NK-92 (cell line): Measurements from ENCODE around the gene CRYBB1.

Experiments
- DNase-seq: peaks from one replicate; lab custom pipeline; 2025; ENCODE audit not compliant: unreplicated experiment; lab: John Stamatoyannopoulos, UW

Gene CRYBB1

DNA sequence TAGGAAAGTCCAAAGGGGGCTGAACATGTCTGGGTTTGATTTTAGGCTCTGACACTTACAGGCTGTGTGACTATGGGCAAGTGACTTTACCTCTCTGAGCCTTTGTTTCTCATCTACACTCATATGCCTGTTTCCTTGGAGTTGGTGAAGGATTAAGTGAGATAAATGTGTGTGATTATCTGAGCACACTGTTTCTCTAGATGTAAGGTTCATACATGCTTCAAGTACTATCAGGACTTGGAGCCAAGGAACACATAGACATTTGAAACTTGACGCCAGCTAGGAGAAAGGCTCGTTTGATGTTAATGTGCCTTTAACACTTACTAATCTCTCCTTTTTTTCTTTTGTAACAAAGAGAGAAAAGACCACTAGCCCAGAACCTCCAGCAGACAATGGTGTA lies 9.7 kb downstream of the CRYBB1 start:
- no peak for DNase-seq

GRCh38 chr22:26606611-26607010 lies 11.2 kb downstream of the CRYBB1 start:
- no peak for DNase-seq

DNA sequence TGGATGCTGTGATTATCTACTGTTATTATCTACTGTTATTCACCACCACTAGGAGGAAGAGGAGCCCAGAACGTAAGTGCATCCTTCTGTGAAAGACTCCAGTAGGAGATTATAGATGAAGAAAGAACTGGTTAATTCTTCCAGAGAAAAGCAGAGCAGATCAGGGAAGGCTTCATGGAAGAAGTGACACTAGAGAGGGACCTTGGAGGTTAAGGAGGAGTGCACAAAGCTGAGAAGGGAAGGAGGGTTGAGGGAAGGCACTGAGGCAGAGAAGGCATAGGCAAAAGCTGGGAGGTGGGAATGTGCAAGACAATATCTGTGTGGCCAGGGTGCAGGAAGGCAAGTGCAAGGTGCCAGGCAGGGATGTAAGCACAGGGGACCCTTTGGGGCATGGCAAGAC lies 13.5 kb downstream of the CRYBB1 start:
- DNase-seq = no peak

DNA sequence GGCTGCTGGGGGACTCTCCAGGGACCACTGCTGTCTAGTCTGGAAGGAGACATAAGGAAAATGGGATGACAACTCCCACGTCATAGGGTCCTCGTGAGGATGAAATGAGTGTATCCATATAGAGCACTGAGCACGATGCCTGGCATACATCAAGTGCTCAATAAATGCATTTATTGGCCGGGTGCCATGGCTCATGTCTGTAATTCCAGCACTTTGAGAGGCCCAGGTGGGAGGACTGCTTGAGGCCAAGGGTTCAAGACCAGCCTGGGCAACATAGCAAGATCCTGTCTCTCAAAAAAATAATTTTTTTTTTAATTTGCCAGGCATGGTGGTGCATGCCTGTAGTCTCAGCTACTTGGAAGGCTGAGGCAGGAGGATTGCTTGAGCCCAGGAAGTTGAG lies 15.7 kb downstream of the CRYBB1 start:
- DNase-seq = no peak

DNA sequence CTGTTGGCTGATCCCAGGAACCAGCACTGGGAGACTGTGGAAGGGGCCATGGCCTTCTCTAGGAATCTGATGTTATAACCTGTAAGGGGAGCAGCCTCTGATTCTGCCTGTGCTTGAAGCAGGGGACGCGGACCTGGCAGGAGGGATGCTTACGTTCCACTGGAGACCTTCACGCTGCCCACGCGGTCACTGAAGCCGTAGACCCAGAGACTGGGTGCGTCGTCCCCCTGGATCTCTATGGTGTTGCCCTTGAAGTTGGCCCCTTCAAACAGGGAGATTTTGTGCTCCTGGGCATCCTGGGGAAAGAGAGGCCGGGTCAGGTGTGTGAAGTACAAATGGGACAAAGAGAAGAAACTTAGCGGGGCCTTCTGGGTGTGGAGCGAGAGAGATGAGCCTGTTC lies 16.1 kb downstream of the CRYBB1 start:
- no peak for DNase-seq

- DNase-seq = no peak
Measured at GRCh38 chr22:26599505-26599904, 18.3 kb downstream of the CRYBB1 start.

DNA sequence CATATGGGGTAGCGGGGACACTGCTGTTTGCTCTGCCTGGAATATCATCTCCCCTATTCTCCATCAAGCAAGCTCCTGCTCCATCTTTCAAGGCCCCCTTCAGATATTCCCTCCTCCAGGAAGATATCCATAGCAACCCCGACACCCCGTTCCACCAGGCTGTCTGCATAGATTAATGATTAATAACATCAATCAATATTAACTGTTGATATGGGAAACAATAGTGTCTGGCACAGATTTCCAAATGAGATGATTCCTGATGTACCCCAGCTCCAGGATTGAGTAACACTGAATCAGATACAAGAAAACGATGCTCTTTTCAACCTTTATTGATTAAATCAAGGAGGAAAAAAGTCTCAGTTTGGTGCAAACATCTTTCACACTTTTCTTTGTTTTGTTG lies 20.3 kb downstream of the CRYBB1 start:
- DNase-seq = no peak

DNA sequence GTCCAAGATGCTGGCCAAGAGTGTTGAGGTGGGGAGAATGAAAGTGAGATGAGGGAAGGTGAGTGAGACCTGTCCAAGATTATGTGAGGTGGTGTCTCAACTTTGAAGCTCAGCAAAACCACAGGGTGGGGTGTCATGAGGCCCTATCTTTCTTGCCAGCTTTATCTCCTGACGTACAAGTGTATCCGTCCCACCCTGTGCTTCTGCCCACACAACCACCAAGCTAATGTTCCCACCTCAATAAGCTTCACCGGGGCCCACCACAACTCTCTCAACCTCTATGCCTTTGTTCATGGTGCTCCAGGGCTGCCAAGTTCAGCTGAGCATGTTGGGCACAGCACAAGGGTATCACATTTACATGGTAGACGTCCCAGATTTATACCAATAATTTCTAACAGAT lies 20.8 kb downstream of the CRYBB1 start:
- no peak for DNase-seq

DNA sequence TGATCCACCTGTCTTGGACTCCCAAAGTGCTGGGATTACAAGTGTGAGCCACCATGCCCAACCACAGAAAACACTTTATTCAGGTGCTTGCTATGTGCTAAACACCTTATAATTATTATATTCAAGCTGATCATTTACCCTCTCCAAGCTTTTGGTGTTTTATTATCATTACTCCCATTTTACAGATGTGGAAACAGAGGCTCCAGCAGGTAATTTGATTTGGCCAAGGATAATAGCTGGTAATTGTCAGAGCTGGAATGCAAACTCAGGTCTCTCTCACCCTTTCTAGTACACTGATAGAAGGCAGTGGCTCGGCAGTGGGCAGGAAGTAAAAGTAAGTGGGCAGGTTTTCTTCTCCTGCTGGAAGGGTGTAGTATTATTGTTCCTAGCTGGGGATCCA lies 24.1 kb downstream of the CRYBB1 start:
- DNase-seq = no peak

- no peak for DNase-seq
Measured at GRCh38 chr22:26592421-26592891, 25.4 kb downstream of the CRYBB1 start.

GRCh38 chr22:26589845-26590736 lies 27.7 kb downstream of the CRYBB1 start, which contains the start of gene TPST2:
Gene TPST2 (minus strand): TSS chr22:26590132. CDS start chr22:26541630, 48,502 bp downstream.
- no peak for DNase-seq

DNA sequence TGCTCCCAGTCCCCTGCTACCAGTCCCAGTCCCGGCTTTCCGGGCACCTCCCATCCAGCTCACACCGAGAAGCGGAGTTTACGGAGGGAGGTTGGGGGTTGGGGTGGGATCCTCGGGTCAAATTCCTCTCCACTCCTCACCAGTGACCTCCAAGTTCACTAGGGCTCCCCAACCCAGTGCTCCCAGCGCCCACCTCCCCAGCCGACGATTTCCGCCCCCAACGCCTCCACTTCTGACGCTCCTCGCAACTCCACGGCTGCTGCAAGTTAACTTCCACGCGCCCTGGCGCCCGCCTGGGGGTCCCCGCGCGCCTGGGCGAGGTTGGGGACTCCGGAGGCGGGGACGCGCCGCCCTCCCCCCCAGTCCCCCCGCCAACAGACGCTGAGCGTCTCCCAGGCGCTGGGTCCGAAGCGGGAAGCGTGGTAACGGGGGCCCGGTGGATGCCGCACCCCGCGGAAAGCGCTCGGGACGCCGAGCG lies 28.4 kb downstream of the CRYBB1 start:
- no peak for DNase-seq

DNA sequence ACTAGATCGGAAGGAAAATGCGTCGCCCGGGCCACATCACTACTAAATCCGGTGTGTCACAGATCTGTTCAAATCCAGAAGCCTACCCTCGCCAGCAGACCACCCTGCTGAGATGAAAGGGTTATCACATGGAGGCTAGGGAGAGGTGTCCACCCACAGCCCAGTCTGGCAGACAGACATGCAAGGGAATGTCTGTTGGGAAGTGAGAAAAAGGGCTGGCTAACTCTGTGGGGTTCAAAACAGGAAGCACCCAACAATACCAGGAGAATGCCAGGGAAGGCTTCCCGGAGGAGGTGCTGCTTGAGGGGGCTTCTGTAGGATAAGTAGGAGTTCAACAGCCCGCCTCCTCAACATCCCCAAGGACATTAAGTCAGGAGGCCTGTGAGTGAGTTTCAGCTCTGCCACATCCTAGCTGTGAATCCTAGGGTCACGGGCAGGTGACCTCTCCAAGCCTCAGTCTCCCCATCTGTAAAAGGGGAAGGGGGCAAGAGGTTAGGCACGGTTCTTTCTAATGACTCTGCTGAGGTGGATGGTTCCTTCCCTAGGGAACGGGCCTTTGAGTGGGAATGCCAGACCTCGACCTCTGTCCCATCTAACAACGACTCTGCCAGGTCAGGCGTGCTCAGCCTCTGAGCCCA lies 29.0 kb downstream of the CRYBB1 start:
- no peak for DNase-seq

GRCh38 chr22:26587991-26588613 lies 29.7 kb downstream of the CRYBB1 start:
- DNase-seq = no peak

DNA sequence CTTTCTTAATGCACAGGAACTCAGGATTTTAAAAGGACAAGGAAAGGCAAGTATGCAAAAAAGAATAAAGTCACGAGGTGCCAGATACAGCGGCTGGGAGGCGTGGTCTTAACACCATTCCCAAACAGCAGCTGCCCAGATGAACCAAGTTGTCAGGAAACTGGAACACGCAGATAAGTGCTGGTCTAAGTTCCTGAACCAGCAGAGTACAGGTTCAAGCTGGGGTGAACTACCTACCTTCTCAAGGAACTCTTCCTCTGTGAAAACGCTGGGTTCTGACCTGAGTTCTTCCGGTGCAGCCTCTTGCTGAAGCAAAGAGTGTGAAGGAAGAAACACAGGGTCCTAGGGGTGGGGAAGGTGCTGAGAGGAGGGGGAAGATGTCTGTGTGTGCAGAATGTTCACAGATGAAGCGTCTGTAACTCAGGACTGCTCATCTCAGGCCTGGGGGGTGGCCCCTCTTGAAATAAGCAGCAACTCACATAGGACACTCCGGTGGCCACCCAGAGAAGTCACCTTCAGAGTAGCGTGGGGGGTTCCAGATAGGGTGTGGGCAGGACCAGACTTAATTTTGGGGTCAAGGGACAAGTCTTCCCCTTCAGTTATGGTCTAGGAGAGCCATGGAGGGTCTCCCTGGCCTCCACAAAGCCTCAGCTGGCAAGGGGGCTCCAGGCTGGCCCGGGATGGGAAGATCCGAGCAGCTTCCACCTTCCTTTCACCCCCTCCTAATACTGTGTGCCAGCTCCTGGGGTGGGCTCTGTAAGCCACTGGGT lies 31.1 kb downstream of the CRYBB1 start:
- DNase-seq = no peak

DNA sequence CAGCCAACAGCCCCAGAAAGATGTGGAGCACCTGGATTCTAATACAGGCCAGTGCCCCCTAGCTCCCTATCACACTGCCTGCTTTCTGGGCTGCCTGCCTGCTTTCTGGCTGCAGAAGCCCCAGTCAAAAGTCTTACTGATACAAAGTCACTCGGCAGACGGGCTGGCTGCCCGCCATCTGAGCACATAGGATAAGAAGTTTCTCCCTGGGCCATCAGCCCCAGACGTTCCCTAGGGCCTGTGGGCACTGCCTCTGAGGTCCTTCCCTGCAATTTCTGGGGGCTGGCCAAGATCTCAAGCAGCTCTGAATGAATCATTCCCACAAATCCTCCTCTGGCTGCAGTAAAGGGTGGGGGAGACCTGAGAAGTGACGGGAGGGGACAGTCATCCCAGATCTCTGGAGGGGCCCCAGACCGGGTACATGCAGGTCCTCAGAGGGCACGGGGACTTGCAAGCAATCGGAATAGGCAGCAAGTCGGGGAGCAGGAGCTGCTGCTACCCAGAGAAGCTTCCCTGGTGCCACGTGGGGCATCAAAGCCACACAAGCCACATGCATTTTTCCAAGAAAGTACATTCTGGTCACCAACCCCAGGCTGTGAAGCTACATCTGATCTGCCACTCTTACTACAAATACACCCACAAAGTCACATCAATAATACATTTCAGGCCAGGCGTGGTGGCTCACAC lies 32.6 kb downstream of the CRYBB1 start:
- no peak for DNase-seq

- DNase-seq = no peak
Measured at GRCh38 chr22:26584010-26584409, 33.8 kb downstream of the CRYBB1 start.

- no peak for DNase-seq
Measured at GRCh38 chr22:26581633-26582168, 36.1 kb downstream of the CRYBB1 start.

GRCh38 chr22:26581026-26581425 lies 36.8 kb downstream of the CRYBB1 start:
- no peak for DNase-seq
